Cardiac muscle cell (in vitro differentiated cells and primary cell): ENCODE data around the gene SGMS1. TPM values are rescaled to one million over a fixed set of nuclear protein-coding genes. Genes with fewer than 3 reads are reported as not detected.

Experiments
- DNase-seq, 2 donors: peaks; one replicate each; pipeline versions ENCODE4 v3.0.0 to v3.0.0-alpha.2; 2010 to 2017; ENCODE audit warnings: low read depth in 1 of 2, low spot score in 1 of 2
- H3K27ac ChIP-seq: fragments of 200-600 bp; sonication (generic); 2 replicates; pipeline ENCODE4 v1.5.1; 2016
- H3K27me3 ChIP-seq: fragments of 200-600 bp; sonication (generic); 2 replicates; pipeline ENCODE4 v1.6.0; 2016; ENCODE audit warnings: control low read depth
- H3K36me3 ChIP-seq: fragments of 200-600 bp; sonication (generic); 2 replicates; pipeline ENCODE4 v1.5.1; 2016; ENCODE audit warnings: control low read depth
- H3K4me1 ChIP-seq: fragments of 200-600 bp; sonication (generic); 2 replicates; pipeline ENCODE4 v1.8.1; 2017; ENCODE audit warnings: low read depth, mild to moderate bottlenecking, mixed run types
- H3K4me3 ChIP-seq: fragments of 200-600 bp; sonication (generic); 2 replicates; pipeline ENCODE4 v1.5.1; 2016; ENCODE audit warnings: mild to moderate bottlenecking
- H3K9me3 ChIP-seq: fragments of 200-600 bp; sonication (generic); 2 replicates; pipeline ENCODE4 v1.5.1; 2017; ENCODE audit warnings: low read depth, mild to moderate bottlenecking, control low read depth
- CTCF ChIP-seq: IDR thresholded peaks from 2 replicates; pipeline ENCODE4 v1.5.1; 2012; ENCODE audit warnings: low read depth, mild to moderate bottlenecking, low read length
- polyA plus RNA-seq: library from polyadenylated mRNA; unstranded; fragments of >200 nt; fragmentation: Nextera tagmentation; extraction: Ambion mirVana; gene quantifications from 2 replicates; pipeline ENCODE4 v1.2.1, GENCODE V29; 2016
- total RNA-seq: library from RNA; depleted of rRNA; stranded (reverse); fragments of >200 nt; gene quantifications from 2 replicates; pipeline ENCODE4 v1.2.3, GENCODE V29; 2016

SGMS1 gene
- total and polyA plus RNA-seq, 2 experiments from 2014 or later, result 12.1 to 41.6 TPM

- Histone ChIP-seq H3K4me1 (peaks cover 9% of the 10 kb centered on the region), H3K27ac (no peak overlapping the region), H3K4me3 (no peak overlapping the region), H3K27me3 (no peaks in the 10 kb centered on the region), H3K9me3 (no peaks in the 10 kb centered on the region), H3K36me3 (no peaks in the 10 kb centered on the region)
- no peak for TF ChIP-seq CTCF
- no peak for DNase-seq
Observed at GRCh38 chr10:50395851-50396250, 227.9 kb downstream of the SGMS1 start.

- H3K4me1 ChIP-seq, result peaks cover 9% of the 10 kb centered on the region
- H3K27ac ChIP-seq, result no peak overlapping the region
- DNase-seq, result peak in 1 of 2 donors; percentile 71
- no peaks in the 10 kb centered on the region for H3K36me3 ChIP-seq
- no peak overlapping the region for H3K4me3 ChIP-seq
- H3K27me3 ChIP-seq, result no peaks in the 10 kb centered on the region
- TF ChIP-seq CTCF, result no peak
- no peaks in the 10 kb centered on the region for H3K9me3 ChIP-seq
Observed at GRCh38 chr10:50395271-50395670, 228.5 kb downstream of the SGMS1 start.

- Histone ChIP-seq H3K4me1 (peaks cover 9% of the 10 kb centered on the region), H3K36me3 (no peaks in the 10 kb centered on the region), H3K27me3 (no peaks in the 10 kb centered on the region), H3K9me3 (no peaks in the 10 kb centered on the region), H3K27ac (no peak overlapping the region), H3K4me3 (no peak overlapping the region)
- TF ChIP-seq CTCF, result no peak
- peak in 1 of 2 donors; percentile 47 for DNase-seq
Observed at GRCh38 chr10:50394832-50395231, 228.9 kb downstream of the SGMS1 start.

GRCh38 chr10:50393784-50394467, 229.8 kb downstream of the SGMS1 start:
- peak in 1 of 2 donors; percentile 76 for DNase-seq
- H3K36me3 ChIP-seq, result no peaks in the 10 kb centered on the region
- no peaks in the 10 kb centered on the region for H3K9me3 ChIP-seq
- no peak overlapping the region for H3K27ac ChIP-seq
- TF ChIP-seq CTCF, result no peak
- H3K27me3 ChIP-seq, result no peaks in the 10 kb centered on the region
- H3K4me1 ChIP-seq, result peaks cover 8% of the 10 kb centered on the region
- no peak overlapping the region for H3K4me3 ChIP-seq

- peak in 1 of 2 donors; percentile 62 for DNase-seq
- TF ChIP-seq CTCF, result no peak
- Histone ChIP-seq H3K4me3 (no peak overlapping the region), H3K9me3 (no peaks in the 10 kb centered on the region), H3K27me3 (no peaks in the 10 kb centered on the region), H3K27ac (no peak overlapping the region), H3K36me3 (no peaks in the 10 kb centered on the region), H3K4me1 (peaks cover 1% of the 10 kb centered on the region)
Observed at GRCh38 chr10:50392966-50393718, 230.6 kb downstream of the SGMS1 start.
